DND-41 (cell line): ENCODE data around the gene PAPOLA.

Experiments
- CTCF ChIP-seq: IDR thresholded peaks from 2 replicates; pipeline ENCODE4 v1.5.1; 2012; ENCODE audit warnings: borderline replicate concordance, low read length, moderate library complexity, mild to moderate bottlenecking; ENCODE audit not compliant: poor library complexity, severe bottlenecking; ENCODE audit errors: extremely low read depth
- EZH2 ChIP-seq: IDR thresholded peaks from 3 replicates; pipeline ENCODE4 v1.6.1; 2012; ENCODE audit warnings: borderline replicate concordance, low read depth, mild to moderate bottlenecking, moderate library complexity, low read length, inconsistent platforms; ENCODE audit not compliant: severe bottlenecking

GRCh38 chr14:96459851-96460250, 42.3 kb upstream of the PAPOLA start:
- TF ChIP-seq CTCF, result no peak
- no peak for TF ChIP-seq EZH2
